Femur (tissue), 1 donor: ENCODE results near the gene CSTF1.
A peak's percentile ranks its signal among the peaks of the same experiment; 100 is the strongest.

Experiments used
- DNase-seq: peaks from one replicate; pipeline ENCODE4 v3.0.0-alpha.2; 2017

The CSTF1 gene

DNA sequence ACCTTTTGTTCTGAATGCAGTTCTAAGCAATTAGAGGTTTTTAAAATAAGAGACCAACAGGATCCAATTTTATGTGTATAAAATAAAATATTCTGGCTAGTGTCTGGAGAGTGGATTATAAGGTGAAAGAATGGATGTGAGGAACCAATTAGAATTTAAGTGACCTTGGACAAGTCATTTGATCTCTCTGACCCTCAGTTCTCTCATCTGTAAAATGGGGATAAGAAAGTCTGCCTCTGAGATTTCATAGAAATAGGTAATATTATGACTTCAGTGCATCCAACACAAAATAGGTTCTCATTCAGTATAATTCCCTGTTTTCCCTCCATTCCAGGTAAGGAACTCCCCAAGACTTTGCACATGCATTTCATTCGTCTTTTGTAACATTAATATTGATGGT is 38.5 kb downstream of the CSTF1 start:
- no peak for DNase-seq

DNA sequence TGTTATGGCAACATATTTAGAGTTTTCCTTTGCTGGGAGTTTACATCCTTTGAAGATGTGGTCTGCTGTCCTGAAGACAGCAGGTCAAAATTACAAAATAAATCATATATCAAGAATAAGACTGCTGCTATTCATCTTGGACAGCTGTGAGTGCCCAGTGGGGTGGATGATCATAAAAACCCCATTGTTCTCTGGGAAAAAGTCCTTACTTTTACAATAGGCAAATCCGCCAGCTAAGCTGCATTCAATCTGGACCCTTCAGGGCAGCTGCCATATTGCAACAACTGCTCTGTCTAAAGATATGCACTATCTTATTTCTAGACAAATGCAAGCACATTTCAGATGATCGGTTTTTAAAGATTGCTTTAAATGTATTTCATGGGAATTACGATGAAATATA is 39.0 kb downstream of the CSTF1 start:
- no peak for DNase-seq

DNA sequence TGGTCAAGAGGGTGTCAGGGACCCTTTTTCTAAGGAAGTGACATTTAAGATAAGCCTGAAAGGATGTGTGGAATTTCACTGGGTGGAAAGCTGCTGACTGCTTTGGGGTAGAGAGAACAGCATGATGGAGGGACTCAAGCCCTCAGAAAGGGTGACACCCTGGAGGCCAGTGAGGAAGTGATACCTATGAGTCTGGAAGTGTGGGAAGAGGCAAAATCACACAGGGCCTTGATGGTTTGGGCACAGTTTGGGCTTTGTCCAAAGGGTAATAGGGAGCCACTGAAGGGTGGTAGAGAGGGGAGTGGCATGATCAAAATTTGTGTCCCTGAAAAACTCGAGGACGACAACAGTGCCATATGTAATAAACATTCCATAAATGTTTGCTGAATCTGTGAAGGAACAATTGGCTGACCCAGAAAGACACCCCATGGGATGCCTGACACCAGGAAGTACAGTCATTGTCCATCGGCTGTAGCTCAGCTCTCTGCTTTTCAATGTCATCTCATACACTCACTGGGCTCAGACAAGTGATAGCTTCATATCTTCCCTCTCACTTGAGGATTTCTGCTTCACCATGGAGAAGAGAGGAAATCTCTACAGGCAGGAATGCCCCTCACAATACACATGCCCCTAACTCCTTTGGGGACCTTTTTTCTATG is 40.9 kb downstream of the CSTF1 start:
- no peak for DNase-seq

DNA sequence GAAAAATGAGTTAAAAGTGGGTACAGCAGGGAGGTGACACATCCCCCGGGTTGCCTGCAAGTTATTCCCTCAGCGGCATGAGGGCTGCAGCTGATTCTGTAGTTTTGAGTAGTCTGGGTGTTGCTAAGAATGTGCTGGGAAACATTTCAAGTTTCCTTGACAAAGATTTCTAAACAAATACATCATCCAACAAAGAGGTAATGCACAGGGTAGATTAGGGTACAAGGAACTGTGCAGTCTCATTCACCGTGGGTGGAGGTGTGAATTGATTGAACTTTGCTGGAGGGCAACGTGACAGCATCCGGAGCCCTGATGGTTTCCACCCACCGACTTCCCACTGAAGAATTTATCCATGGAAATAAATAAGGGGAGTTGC is 41.4 kb downstream of the CSTF1 start:
- DNase-seq: no peak

DNA sequence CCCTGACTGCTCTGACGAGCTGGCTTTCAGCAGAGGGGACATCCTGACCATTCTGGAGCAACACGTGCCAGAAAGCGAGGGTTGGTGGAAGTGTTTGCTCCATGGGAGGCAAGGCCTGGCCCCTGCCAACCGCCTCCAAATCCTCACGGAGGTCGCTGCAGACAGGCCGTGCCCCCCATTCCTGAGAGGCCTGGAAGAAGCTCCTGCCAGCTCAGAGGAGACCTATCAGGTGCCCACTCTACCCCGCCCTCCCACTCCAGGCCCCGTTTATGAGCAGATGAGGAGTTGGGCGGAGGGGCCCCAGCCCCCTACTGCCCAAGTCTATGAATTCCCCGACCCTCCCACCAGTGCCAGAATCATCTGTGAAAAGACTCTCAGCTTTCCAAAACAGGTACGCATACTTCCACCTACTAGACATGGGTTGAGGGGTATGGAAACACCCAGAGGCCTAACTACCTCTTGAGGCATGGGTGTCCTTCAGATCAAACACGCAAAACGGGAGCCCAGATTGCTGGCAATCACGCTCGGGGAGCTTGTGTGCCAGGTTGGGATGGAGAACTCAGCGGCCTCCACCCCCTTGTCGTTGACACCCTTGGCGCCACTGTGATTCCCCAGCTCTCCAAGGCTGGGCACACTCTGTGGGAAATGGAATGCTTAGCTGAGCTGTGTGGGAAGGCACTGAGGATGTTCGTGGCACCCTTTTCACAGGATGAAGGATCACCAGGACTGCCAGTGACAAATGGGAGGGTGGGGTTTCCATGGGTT is 44.9 kb downstream of the CSTF1 start:
- DNase-seq: no peak

DNA sequence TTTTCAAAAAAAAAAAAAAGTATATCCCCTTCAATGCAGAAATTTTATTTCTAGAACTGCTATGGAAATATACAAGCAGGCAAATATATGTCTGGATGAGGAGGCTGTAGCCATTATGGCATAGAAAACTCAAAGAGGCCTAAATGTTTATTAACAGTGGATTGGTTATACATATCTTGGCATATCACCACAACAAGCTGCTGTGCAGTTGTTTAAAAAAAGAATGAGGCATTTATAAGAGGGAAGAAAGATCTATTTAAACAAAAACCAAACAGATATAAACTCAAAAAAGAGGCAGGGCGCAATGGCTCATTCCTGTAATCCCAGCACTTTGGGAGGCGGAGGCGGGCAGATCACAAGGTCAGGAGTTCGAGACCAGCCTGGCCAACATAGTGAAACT is 45.8 kb downstream of the CSTF1 start:
- DNase-seq: no peak

DNA sequence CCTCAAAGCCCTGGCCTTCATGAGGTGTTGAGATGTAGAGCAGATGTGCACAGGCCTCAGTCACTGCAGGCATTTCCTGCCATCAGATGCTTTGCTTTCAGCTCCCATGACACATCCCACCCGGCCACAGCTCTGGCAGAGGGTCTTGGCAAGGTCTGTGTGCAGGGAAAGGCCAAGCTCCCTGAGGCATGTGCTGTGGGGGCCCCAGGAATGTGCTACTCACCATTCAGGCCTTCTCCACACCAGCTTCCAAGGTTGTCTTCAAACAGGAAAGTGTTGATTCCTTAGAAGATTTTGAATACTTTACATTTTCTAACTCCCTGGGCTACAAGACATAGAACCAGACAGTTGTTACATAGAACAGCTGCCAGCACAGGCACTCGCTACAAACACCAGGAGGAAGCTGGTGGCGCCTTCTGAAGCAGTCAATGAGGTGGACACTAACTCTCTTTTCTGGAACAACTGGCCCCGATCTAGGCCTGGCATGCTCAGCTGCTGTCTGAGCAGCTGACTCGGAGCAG is 47.4 kb downstream of the CSTF1 start:
- peak; percentile 73 for DNase-seq

DNA sequence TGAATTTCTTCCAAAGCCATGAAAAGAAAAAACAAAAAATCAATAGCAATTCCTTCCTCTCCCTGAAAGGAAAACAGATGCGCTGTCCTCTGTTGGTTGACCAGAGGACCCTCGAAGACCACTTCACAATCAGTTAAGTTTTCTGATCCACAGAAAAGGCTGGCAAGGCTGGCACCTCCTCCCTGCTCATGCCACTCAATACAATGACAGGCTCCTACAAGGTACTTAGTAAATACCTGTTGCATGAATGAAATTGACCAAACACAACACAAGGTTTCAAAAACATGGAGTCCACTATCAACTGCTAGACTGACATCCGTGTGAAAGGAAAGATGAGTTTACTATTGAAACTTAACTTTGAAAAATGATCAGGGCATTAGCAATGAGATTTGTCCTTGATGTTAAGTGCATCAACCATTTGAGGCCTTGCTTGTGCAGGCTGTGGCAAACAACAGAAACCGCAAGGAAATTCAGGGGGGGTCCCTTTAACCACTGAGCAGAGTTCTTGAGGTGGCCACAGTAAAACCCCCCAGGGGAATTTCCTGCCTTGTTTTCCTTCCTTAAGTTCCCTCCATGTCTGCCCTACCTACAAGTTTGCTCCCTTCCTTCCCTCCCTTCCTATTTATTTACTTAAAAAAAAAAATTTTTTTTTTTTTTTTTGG is 48.0 kb downstream of the CSTF1 start:
- DNase-seq: no peak

DNA sequence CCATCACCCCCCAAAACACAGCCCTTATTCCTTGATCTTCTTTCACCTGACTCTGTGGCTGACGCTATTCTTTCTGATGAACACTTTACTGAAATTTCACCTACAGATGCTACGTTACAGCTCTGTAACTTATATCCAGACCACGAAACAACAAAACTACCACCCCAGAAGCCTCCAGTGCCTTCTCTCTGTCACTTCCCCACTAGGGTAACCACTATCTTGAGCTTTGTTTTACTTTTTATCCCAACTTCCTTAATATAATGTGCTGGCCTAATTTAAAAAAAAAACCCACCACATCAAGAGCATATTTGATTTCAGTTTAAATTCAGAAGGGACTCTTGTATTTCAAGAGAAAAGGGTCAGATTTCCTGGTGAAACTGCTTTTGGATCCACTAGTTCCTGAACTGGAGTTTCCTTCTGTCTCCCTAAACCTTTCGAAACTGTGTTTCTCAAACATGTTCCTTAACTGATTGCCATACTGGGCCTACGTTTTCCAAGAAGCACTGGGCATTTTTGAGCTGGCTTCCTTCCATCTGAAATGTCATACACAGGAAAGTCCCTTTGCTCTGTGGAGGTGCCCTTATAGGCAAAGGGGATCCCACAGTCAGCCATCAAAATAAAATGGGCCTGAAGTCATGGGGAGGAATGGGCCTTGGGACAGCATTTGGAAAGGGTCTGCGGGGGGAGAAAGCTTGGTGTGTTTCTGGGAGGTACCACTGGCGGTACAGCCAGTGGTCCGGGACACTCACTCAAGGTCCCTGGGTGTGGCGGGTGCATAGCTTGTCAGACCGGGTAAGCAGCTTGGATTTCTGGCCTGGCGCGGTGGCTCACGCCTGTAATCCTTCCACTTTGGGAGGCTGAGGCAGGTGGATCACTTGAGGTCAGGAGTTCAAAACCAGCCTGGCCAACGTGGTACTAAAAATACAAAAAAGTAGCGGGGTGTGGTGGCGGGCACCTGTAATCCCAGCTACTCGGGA is 50.2 kb downstream of the CSTF1 start:
- DNase-seq: no peak

DNA sequence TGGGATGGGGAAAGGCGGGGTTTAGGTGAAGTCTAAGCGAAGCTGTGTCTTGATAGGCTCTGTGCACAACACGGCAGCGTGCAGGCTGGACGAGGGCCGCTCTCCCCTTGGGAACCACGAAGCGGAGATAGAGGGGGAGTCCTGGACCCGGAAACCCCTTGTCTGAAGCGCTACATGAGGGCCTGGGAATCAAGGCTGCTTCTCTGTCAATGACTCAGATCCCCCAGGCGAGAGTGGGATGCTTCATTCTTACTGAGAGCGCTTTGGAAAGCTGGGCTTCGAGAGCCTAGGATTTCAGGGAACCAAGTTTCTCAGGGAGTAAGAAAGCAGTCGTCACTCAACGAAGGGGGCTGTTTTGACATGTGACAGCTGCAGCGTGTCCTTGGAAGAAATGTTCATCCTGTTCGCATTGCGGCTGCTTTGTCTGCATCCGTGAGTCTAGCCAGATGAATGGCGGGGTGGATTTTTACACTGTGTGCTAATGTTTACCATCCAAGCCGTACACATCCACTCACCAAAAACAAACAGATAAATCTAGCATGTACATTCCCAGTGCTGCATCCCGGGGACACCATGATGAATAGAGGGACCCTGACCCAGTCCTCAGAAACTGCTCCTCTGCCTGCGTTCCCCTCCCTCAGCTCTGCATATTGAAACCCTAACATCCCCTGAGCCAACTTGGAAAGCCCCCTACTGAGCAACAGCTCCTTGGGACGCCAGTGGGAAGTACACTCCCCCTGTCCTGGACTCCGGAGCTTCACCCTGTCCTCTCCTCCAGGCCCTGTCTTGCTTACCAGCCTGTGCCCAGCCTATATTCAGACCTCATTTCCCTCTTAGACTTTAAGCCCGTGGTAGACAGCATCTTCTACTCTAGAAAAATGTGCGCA is 51.5 kb downstream of the CSTF1 start:
- no peak for DNase-seq

DNA sequence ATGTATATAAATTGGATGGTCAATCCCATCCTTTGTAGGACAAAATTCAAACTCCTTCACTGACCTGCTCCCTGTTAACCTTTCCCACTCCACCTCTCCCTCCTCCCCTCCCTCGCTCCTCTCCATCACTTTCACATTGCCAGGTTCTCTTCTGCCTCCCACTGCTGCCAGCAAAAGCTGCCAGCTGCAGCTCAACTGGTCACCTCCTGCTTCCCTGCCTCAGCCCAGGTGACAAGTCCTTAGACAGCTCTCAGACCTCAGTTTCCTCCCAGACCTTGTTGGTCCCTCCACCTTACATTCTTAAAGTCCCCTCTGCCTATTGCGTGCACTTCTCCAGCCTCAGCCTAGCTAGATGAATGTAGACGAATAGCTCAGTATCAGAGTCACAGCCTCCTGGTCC is 52.7 kb downstream of the CSTF1 start:
- DNase-seq: no peak

DNA sequence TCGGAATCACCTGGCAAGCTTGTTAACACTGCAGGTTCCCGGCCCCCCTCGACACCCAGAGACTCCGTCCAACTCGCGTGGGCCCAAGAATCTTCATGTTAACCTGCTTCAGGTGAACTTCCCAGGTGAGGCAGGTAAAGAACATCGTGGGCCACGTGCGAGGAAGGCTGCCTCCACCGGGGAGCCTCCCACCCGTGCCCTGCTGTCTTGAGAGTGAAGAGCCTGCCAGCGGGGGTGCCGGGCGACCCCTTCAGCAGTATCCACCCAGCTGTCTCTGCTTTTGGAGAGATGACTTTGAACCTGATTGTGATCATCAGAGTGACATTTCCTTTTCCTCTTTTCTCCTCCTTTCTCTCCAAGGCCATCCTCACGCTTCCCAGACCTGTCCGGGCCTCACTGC is 53.1 kb downstream of the CSTF1 start:
- no peak for DNase-seq

DNA sequence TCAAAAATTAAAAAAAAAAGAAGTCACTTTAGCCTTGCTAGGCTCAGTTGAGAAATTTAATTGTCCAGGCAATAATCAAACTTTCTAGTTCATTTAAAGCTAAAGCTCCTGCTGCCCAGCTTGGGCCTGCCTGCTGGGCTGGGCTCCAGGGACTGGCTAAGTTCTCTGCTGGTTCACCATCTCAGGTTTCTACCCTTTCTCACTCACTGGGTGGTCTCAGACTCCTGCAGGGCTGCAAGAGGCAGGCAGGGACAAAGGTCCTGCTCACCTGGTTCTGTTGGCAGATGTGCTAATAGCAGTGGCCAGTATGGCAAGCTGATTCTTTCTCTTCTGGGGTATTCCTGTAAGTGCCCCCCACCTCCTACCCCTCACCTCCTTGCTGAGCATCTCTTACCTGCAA is 54.8 kb downstream of the CSTF1 start:
- DNase-seq: no peak

DNA sequence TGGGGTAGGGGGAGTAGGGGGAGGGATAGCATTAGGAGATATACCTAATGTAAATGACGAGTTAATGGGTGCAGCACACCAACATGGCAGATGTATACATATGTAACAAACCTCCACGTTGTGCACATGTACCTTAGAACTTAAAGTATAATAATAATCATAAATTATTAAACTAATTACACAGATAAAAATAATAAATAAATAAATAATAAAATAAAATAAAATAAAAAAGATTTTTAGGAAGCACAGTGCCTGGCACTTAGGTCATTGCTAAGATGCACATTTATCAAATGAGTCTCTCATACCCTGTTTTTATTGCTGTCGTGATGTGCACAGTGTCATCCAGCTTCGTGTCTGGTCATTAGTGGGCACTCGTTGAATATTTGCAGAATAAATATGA is 57.0 kb downstream of the CSTF1 start:
- no peak for DNase-seq

DNA sequence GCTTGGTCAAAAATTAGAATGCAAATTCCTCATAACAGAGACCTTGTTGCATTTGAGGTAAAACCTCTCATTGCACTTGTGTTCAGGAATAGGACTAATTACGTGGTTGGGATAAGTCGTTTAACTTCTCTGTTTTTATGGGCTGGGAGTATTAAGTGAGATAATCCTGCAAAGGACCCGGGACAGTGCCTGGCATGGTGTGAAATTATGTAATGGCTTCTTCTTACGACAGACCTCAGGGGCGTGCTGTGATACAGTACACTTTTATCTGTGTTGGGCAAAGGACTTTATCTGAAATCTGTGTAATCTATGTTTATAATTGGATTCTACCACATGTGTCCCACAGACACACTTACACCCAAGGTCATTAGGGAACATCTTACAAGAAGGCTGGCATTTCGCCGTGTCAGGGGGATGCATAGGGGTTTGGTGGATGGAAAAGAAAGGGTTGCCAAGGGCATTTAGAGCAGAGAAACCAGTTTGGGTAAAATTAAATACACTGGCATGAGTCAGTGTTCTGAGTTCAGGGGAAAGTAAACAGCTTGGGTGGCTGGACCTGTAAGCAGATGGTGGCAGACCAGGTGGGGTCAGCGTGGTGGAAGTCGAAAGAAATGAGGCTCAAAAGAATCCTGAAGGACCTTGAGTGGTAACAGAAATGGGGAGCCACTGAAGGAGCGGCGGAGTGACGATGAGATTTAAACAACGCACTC is 58.8 kb downstream of the CSTF1 start:
- no peak for DNase-seq

DNA sequence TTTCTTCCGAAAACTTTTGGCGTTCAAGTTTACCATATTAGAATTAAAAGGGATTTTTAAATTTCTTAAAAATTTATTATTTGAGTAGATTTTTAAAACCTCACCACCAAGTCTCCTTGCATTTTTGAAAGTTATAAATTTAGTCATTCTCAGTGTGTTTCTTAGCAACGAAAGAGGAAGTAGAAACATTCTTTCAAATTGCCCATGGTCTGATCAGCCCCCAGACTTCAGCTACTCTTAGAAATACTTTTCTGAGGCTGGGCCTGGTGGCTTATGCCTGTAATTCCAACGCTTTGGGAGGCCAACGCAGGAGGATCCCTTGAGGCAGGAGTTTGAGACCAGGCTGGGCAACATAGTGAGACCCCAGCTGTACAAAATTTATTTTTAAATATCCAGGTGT is 60.9 kb downstream of the CSTF1 start:
- no peak for DNase-seq

DNA sequence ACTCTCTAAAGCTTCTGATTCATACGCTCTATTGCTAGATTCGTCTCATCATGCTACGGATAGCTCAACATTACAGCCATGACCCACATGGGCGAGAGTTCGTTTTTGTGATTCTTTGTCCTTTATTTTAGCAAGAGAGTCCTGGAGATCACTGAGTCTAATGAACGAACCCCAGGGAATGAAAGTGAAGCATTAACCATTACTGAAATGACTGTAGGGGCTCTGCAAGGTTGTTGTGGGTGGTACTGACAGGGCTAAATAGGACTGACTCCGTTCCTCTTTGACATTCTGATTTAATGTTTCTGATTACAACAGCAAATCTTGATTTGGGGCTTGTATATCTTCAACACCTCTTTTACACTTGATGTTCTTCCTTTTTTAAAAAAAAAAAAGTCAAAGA is 62.3 kb downstream of the CSTF1 start:
- no peak for DNase-seq
